A673 (cell line): ENCODE data around the gene OR6B1.

Experiments
- CTCF ChIP-seq: fragments of 300-800, 200-600 bp; sonication (generic); conservative IDR thresholded peaks from 2 replicates; pipeline ENCODE4 v1.5.1; 2017; ENCODE audit warnings: low read depth, mild to moderate bottlenecking, antibody characterized with exemption, low read length, moderate library complexity, mixed read lengths
- EZH2 ChIP-seq: fragments of 200-600 bp; sonication (generic); IDR thresholded peaks from 2 replicates; pipeline ENCODE4 v1.6.1; 2017; ENCODE audit warnings: borderline replicate concordance, low read depth, mild to moderate bottlenecking, mixed read lengths, antibody characterized with exemption, low read length; ENCODE audit not compliant: poor library complexity, severe bottlenecking

GRCh38 chr7:144026203-144026883 lies 26.2 kb downstream of the OR6B1 start:
- TF ChIP-seq CTCF: no peak
- TF ChIP-seq EZH2: no peak
